Smooth muscle cell (in vitro differentiated cells): ENCODE data around the gene SLC45A1. TPM values are rescaled to one million over a fixed set of nuclear protein-coding genes. Genes with fewer than 3 reads are reported as not detected.

ENCODE experiments used
- DNase-seq: peaks from one replicate; lab custom pipeline; 2025; ENCODE audit not compliant: unreplicated experiment; lab: John Stamatoyannopoulos, UW
- H2AFZ ChIP-seq: fragments of 200-600 bp; sonication (generic); 2 replicates; pipeline ENCODE4 v1.6.0; 2016; ENCODE audit warnings: antibody characterized with exemption, low read depth, mild to moderate bottlenecking
- H3F3A ChIP-seq: fragments of 200-600 bp; sonication (generic); 2 replicates; pipeline ENCODE4 v1.6.0; 2017; ENCODE audit warnings: antibody characterized with exemption, low read depth
- H3K27ac ChIP-seq: fragments of 200-600 bp; sonication (generic); 2 replicates; pipeline ENCODE4 v1.5.1; 2016; ENCODE audit warnings: low read depth, mild to moderate bottlenecking
- H3K27me3 ChIP-seq: fragments of 200-600 bp; sonication (generic); 2 replicates; pipeline ENCODE4 v1.6.1; 2016; ENCODE audit warnings: low read depth, mild to moderate bottlenecking
- H3K36me3 ChIP-seq: fragments of 200-600 bp; sonication (generic); 2 replicates; pipeline ENCODE4 v1.5.1; 2016; ENCODE audit warnings: low read depth
- H3K4me1 ChIP-seq: fragments of 200-600 bp; sonication (generic); 2 replicates; pipeline ENCODE4 v1.5.1; 2016; ENCODE audit warnings: low read depth
- H3K4me2 ChIP-seq: fragments of 200-600 bp; sonication (generic); 2 replicates; pipeline ENCODE4 v1.6.0; 2016; ENCODE audit warnings: mild to moderate bottlenecking
- H3K4me3 ChIP-seq: fragments of 200-600 bp; sonication (generic); 2 replicates; pipeline ENCODE4 v1.5.1; 2016; ENCODE audit warnings: mild to moderate bottlenecking
- H3K79me2 ChIP-seq: fragments of 200-600 bp; sonication (generic); 2 replicates; pipeline ENCODE4 v1.6.0; 2016; ENCODE audit warnings: low read depth, mild to moderate bottlenecking
- H3K9ac ChIP-seq: fragments of 200-600 bp; sonication (generic); 2 replicates; pipeline ENCODE4 v1.6.0; 2016; ENCODE audit warnings: low read depth
- H3K9me3 ChIP-seq: fragments of 200-600 bp; sonication (generic); replicated peaks from 2 replicates; pipeline ENCODE4 v1.5.1; 2016; ENCODE audit warnings: low read depth
- H4K20me1 ChIP-seq: fragments of 200-600 bp; sonication (generic); 2 replicates; pipeline ENCODE4 v1.6.0; 2016; ENCODE audit warnings: low read depth
- WGBS: methylation state at CpG from one replicate; pipeline ENCODE4 v1.1.7; 2016; ENCODE audit warnings: low lambda C conversion rate; 5-methylcytosine and 5-hydroxymethylcytosine counted together
- polyA plus RNA-seq: library from polyadenylated mRNA; unstranded; fragments of >200 nt; fragmentation: Nextera tagmentation; extraction: Ambion mirVana; gene quantifications from 2 replicates; pipeline ENCODE4 v1.2.1, GENCODE V29; 2016
- total RNA-seq: library from RNA; depleted of rRNA; stranded (reverse); fragments of >200 nt; gene quantifications from 2 replicates; pipeline ENCODE4 v1.2.3, GENCODE V29; 2014
- TF ChIP-seq, protein P1 (sequence below): fragments of 200-600 bp; sonication (generic); IDR thresholded peaks from 2 replicates; pipeline ENCODE4 v1.5.1; 2017; ENCODE audit warnings: borderline replicate concordance, mild to moderate bottlenecking, antibody characterized with exemption; ENCODE audit not compliant: insufficient read depth, poor library complexity, severe bottlenecking

Gene SLC45A1
- total and polyA plus RNA-seq, 2 experiments from 2014 or later: 1.7 to 1.8 TPM

DNA sequence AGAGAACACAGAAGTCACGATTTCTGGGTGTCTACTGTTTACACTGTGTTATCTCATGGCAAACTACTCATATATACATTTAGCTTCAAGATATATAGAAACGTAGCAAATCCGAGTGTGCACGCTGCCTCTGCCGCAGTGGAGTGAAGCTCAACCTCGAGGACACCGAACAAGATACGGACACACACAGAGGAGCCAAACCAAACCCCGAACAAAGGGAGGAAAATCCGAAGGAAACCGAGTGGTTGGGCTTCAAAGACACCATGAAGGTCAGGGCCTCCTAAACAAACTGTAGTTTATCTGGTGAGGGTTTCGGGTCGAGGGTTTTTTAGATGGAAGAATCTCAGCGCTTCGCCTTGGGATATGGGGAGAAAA, 34.5 kb downstream of the SLC45A1 start:
- Histone ChIP-seq H4K20me1 (peaks cover 35% of the 10 kb centered on the region), H3K4me3 (no peak overlapping the region), H3K27me3 (no peaks in the 10 kb centered on the region), H3K79me2 (no peaks in the 10 kb centered on the region), H3K4me2 (no peak overlapping the region), H3K36me3 (peaks cover 10% of the 10 kb centered on the region), H3F3A (peaks cover 16% of the 10 kb centered on the region), H3K9ac (no peak overlapping the region), H3K9me3 (no peaks in the 10 kb centered on the region), H3K4me1 (no peaks in the 10 kb centered on the region), H3K27ac (no peak overlapping the region), H2AFZ (no peak overlapping the region)
- 85% methylated on average over 15 of the region's 15 CpGs for whole genome bisulfite sequencing
- DNase-seq: no peak
- TF ChIP-seq, protein P1, sequence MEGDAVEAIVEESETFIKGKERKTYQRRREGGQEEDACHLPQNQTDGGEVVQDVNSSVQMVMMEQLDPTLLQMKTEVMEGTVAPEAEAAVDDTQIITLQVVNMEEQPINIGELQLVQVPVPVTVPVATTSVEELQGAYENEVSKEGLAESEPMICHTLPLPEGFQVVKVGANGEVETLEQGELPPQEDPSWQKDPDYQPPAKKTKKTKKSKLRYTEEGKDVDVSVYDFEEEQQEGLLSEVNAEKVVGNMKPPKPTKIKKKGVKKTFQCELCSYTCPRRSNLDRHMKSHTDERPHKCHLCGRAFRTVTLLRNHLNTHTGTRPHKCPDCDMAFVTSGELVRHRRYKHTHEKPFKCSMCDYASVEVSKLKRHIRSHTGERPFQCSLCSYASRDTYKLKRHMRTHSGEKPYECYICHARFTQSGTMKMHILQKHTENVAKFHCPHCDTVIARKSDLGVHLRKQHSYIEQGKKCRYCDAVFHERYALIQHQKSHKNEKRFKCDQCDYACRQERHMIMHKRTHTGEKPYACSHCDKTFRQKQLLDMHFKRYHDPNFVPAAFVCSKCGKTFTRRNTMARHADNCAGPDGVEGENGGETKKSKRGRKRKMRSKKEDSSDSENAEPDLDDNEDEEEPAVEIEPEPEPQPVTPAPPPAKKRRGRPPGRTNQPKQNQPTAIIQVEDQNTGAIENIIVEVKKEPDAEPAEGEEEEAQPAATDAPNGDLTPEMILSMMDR: no peak

GRCh38 chr1:8352886-8353785, 35.2 kb downstream of the SLC45A1 start:
- TF ChIP-seq, protein P1: no peak
- 90% methylated on average over 21 of the region's 21 CpGs for WGBS
- Histone ChIP-seq H2AFZ (no peak overlapping the region), H3K9ac (no peak overlapping the region), H3K36me3 (peaks cover 10% of the 10 kb centered on the region), H3K4me1 (no peaks in the 10 kb centered on the region), H3K4me3 (no peak overlapping the region), H3K9me3 (no peaks in the 10 kb centered on the region), H3K4me2 (no peak overlapping the region), H3K27me3 (no peaks in the 10 kb centered on the region), H4K20me1 (peaks cover 42% of the 10 kb centered on the region), H3K27ac (no peak overlapping the region), H3K79me2 (no peaks in the 10 kb centered on the region), H3F3A (peaks cover 16% of the 10 kb centered on the region)
- no peak for DNase-seq

- TF ChIP-seq, protein P1: no peak
Measured at GRCh38 chr1:8354038-8354437, 36.1 kb downstream of the SLC45A1 start.

More at GRCh38 chr1:8354038-8354437, 36.1 kb downstream of the SLC45A1 start:
- peaks cover 16% of the 10 kb centered on the region for H3F3A ChIP-seq
- no peaks in the 10 kb centered on the region for H3K9me3 ChIP-seq
- no peak overlapping the region for H3K27ac ChIP-seq
- H3K36me3 ChIP-seq: peaks cover 10% of the 10 kb centered on the region
- no peaks in the 10 kb centered on the region for H3K27me3 ChIP-seq
- H3K4me3 ChIP-seq: no peak overlapping the region
- H2AFZ ChIP-seq: no peak overlapping the region
- no peak overlapping the region for H3K4me2 ChIP-seq
- peaks cover 51% of the 10 kb centered on the region for H4K20me1 ChIP-seq
- no peaks in the 10 kb centered on the region for H3K4me1 ChIP-seq
- H3K79me2 ChIP-seq: no peaks in the 10 kb centered on the region
- no peak overlapping the region for H3K9ac ChIP-seq
- 97% methylated on average over 8 of the region's 8 CpGs for WGBS
- DNase-seq: no peak
